Upper lobe of left lung (tissue), 4 donors: ENCODE data around the gene RAB40B.

ENCODE experiments used
- POLR2A ChIP-seq, 4 donors: fragments of 450-650 bp; IDR thresholded peaks; one replicate each; pipeline ENCODE4 v1.5.1; 2016 to 2017; ENCODE audit warnings: antibody characterized with exemption in 4 of 4, mild to moderate bottlenecking in 2 of 4
- POLR2AphosphoS5 ChIP-seq, 2 donors: sonication (generic); formaldehyde crosslinking; IDR thresholded peaks; one replicate each; pipeline ENCODE4 v1.5.1; 2017; ENCODE audit warnings: antibody characterized with exemption in 2 of 2

- TF ChIP-seq POLR2A (IDR thresholded peaks at IDR 0.05) (no peak), POLR2AphosphoS5 (IDR thresholded peaks at IDR 0.05) (no peak)
Measured at GRCh38 chr17:82694647-82695046, 3.9 kb downstream of the RAB40B start.
